ENCODE data around the gene RNF17.

The RNF17 gene

DNA sequence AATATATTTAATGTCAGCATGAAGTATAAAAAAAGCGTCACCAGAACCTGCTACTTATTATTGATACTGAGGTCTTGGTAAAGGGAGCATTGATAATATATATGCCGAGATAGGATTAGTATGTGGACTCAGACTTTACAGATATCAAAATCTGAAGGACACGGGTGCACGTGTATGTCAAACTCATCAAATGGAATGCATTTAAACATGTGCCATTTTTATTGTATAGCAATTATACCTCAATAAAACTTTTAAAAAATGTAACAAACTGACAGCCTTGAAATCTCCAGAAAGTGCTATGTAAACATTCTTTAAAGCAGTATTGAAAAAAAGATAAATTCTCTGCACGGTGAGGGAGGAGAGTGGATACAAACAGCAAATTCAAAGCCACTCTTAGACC, 157.9 kb downstream of the RNF17 start:
- Mint-ChIP-seq H3K36me3 (ENCODE audit: low read depth) (peaks cover 7% of the 10 kb centered on the region), H3K4me1 (ENCODE audit: low read depth) (peaks cover 12% of the 10 kb centered on the region), H3K27me3 (no peaks in the 10 kb centered on the region), H3K27ac (peak overlapping the region; percentile 96), H3K4me3 (peak overlapping the region; percentile 97), H3K9me3 (no peaks in the 10 kb centered on the region)

DNA sequence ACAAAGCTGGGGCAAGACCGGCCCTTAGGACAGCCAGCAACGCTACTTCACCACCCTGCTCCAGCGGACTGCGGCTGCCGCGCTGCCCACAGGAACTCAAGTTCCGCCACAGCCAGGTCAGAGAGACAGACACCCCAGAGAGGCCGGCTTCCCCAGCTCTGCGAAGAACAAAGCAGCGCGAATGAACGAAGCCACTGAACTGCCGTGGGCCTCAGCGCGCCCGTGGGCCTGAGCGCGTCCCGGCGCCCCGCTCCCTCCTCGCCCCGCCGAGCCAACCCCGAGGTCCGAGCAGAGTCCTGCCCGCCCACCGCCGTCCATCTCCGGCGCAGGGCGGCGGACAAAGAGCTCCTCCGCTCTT, 158.4 kb downstream of the RNF17 start:
- Mint-ChIP-seq H3K27ac (peak overlapping the region; percentile 96), H3K27me3 (no peaks in the 10 kb centered on the region), H3K4me1 (ENCODE audit: low read depth) (peaks cover 12% of the 10 kb centered on the region), H3K9me3 (no peaks in the 10 kb centered on the region), H3K36me3 (ENCODE audit: low read depth) (peaks cover 7% of the 10 kb centered on the region), H3K4me3 (peak overlapping the region; percentile 97)

DNA sequence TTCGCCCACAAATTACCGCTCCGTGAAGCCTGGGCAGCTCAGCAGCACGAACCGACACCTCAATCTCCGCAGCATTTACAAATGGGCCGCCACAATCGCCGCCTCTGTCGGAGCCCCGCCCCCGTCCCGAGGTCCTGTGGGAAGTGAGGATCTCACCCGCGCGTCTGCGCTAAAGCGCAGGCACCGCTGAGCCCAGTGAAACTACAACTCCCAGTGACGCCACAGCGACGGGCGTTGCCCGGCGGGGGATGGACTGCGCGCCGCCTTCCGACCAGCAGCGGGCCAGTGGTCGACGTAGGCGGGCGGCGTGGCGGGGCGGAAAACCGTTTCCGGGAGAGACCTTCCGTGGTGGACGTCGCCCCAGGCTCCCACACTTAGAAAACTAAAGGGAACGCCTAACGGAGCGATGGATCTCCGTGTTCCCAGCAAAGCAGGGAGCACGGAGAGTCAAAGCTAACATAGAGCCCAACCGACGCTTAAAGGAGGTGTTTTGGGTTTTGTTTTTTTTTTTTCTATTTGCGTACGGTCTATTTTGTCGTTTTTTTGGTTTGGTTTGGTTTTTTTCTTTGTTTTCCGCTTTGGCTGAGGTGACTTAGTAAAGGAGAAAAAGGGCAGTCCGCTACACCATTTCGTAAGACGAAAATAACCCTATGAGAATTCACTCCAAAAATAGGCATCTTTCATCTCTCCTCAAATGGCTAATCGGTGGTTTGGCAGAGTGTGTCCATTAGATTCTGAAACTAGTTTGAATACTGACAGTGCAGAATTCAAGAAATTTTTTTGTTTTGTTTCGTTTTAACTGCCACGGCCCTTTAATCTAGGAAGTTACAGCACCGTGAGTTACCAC, 159.0 kb downstream of the RNF17 start:
- peaks cover 7% of the 10 kb centered on the region for H3K36me3 Mint-ChIP-seq (ENCODE audit: low read depth)
- peak overlapping the region; percentile 97 for H3K4me3 Mint-ChIP-seq
- H3K4me1 Mint-ChIP-seq (ENCODE audit: low read depth), result peaks cover 12% of the 10 kb centered on the region
- H3K27ac Mint-ChIP-seq, result peak overlapping the region; percentile 96
- no peaks in the 10 kb centered on the region for H3K27me3 Mint-ChIP-seq
- no peaks in the 10 kb centered on the region for H3K9me3 Mint-ChIP-seq

DNA sequence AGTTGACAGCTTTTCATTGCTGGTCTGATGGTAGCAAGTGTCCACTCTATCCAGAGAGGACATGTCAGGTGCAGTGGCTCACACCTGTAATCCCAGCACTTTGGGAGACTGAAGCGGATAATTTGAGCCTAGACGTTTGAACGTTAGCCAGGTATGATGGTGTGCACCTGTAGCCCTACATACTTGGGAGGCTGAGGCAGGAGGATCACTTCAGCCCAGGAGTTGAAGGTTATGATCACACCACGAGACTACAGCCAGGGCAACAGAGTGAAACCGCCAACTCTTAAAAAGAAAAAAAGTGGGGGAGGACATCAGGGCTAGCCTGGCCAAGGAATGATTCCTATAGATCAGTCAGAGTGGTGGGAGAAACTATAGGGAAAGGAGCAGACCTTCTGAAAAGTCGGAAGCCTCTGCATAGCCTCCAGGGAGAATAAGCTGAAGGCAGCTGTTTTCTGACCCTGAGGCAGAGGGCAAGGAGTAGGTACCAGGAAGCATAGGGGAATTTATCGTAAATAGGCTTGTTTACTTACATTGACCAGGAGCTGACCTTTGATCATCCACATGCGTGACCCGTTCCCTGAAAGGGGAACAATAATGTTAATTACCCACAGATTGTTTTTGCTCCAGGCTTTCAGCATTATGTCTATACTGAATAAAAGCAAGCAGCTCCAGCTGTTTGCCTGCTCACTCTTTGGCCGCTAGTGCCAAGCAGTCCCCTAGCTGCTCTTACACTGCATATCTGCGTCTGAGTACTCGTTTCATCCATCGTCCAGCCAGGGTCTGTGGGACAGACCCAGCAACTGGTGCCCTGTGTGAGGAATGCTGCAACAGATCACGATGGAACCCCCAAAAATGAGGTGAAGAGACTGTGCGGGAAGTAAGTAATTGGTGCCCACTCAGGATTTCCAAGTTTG, 161.6 kb downstream of the RNF17 start:
- no peak overlapping the region for H3K4me3 Mint-ChIP-seq
- peaks cover 12% of the 10 kb centered on the region for H3K4me1 Mint-ChIP-seq (ENCODE audit: low read depth)
- H3K27me3 Mint-ChIP-seq, result peaks cover 11% of the 10 kb centered on the region
- peaks cover 3% of the 10 kb centered on the region for H3K36me3 Mint-ChIP-seq (ENCODE audit: low read depth)
- H3K27ac Mint-ChIP-seq, result no peak overlapping the region
- no peaks in the 10 kb centered on the region for H3K9me3 Mint-ChIP-seq

DNA sequence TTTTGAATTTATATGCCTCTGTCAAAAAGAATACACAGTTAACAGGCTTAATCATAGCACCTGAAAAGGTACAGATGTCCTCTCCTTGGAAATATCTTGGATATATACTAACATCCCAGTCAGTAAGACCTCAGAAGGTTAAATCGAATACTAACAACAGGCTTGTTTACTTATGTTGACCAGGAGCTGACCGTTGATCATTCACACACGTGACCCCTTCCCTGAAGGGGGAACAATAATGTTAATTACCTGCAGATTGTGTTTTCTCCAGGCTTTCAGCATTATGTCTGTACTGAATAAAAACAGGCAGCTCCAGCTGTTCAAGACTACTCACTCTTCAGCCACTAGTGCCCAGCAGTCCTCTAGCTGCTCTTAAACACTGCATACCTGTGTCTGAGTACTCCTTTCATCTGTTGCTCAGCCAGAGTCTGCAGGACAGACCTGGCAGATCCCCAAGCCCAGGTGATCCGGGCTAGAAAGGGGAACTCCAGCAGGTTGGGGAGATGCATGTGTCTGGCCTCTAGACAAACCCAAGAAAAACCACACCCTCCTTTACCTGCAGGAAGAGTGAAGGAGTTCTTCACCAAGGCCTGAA, 163.9 kb downstream of the RNF17 start:
- Mint-ChIP-seq H3K4me3 (no peak overlapping the region), H3K9me3 (no peaks in the 10 kb centered on the region), H3K27ac (no peak overlapping the region), H3K36me3 (ENCODE audit: low read depth) (no peaks in the 10 kb centered on the region), H3K27me3 (peaks cover 29% of the 10 kb centered on the region), H3K4me1 (ENCODE audit: low read depth) (no peaks in the 10 kb centered on the region)

DNA sequence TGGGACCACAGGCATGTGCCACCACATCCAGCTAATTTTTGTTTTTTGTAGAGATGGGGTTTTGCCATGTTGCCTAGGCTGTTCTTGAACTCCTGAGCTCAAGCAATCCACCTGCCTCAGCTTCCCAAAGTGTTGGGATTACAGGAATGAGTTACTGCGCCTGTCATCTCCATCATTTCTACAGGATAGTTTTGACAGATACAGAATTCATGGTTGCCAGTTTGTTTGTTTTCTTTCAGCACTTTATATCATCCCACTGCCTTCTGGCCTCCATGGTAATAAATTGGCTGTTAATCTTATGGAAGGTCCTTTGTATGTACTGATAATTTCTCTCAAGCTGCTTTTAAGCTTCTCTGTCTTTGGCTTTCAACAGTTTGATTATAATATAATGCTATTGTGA, 165.2 kb downstream of the RNF17 start:
- H3K4me1 Mint-ChIP-seq (ENCODE audit: low read depth), result no peaks in the 10 kb centered on the region
- no peak overlapping the region for H3K27ac Mint-ChIP-seq
- H3K4me3 Mint-ChIP-seq, result no peak overlapping the region
- H3K9me3 Mint-ChIP-seq, result no peaks in the 10 kb centered on the region
- peaks cover 38% of the 10 kb centered on the region for H3K27me3 Mint-ChIP-seq
- H3K36me3 Mint-ChIP-seq (ENCODE audit: low read depth), result no peaks in the 10 kb centered on the region
